ENCODE results near the gene NDFIP2. TPM values are rescaled to one million over a fixed set of nuclear protein-coding genes. Genes with fewer than 3 reads are reported as not detected.

Gene NDFIP2
- polyA plus RNA-seq, 1 of the 3 experiments (the other 2 are of a cell fraction) = 21.4 TPM

DNA sequence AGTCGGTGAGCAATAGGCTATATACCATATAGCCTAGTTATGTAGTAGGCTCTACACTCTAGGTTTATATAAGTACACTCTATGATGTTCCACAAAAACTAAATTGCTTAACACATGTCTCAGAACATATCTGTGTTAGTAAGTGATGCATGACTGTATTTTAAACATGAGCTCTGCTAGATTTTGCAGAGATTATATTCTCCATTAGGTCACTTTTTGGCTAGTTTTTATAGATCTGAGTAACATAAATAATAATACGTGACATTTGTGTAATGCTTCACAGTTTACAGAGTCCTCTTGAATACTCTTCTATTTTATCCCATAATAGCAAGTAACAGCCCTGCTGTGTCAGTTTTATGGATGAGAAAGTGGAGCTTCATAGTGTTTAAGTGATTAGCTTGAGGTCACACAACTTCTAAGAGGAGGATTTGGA is 47.8 kb downstream of the NDFIP2 start:
- no peak overlapping the region for H2AFZ ChIP-seq (ENCODE audit: low read depth)
- WGBS (ENCODE audit: low lambda C conversion rate) = 94% methylated on average over 2 of the region's 2 CpGs
- peaks cover 34 to 43% of the 10 kb centered on the region in 2 experiments for H3K36me3 ChIP-seq (replicated peaks in 1 of 2; ENCODE audit: control insufficient read depth in 1 of 2, insufficient read depth in 2 of 2, low read length in 1 of 2)
- no peaks in the 10 kb centered on the region for H3K9me2 ChIP-seq
- H3K4me2 ChIP-seq = no peak overlapping the region
- TF ChIP-seq MXI1 (IDR thresholded peaks at IDR 0.05; ENCODE audit: low read depth, low read length) = no peak
- TF ChIP-seq, protein P1, sequence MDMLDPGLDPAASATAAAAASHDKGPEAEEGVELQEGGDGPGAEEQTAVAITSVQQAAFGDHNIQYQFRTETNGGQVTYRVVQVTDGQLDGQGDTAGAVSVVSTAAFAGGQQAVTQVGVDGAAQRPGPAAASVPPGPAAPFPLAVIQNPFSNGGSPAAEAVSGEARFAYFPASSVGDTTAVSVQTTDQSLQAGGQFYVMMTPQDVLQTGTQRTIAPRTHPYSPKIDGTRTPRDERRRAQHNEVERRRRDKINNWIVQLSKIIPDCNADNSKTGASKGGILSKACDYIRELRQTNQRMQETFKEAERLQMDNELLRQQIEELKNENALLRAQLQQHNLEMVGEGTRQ (IDR thresholded peaks at IDR 0.05; ENCODE audit: borderline replicate concordance, low read depth, low read length) = no peak
- TF ChIP-seq NFIC (IDR thresholded peaks at IDR 0.05; ENCODE audit: borderline replicate concordance) = no peak
- TF ChIP-seq, protein P2, sequence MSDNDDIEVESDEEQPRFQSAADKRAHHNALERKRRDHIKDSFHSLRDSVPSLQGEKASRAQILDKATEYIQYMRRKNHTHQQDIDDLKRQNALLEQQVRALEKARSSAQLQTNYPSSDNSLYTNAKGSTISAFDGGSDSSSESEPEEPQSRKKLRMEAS (IDR thresholded peaks at IDR 0.05; ENCODE audit: low read depth) = no peak
- TF ChIP-seq, protein P3, sequence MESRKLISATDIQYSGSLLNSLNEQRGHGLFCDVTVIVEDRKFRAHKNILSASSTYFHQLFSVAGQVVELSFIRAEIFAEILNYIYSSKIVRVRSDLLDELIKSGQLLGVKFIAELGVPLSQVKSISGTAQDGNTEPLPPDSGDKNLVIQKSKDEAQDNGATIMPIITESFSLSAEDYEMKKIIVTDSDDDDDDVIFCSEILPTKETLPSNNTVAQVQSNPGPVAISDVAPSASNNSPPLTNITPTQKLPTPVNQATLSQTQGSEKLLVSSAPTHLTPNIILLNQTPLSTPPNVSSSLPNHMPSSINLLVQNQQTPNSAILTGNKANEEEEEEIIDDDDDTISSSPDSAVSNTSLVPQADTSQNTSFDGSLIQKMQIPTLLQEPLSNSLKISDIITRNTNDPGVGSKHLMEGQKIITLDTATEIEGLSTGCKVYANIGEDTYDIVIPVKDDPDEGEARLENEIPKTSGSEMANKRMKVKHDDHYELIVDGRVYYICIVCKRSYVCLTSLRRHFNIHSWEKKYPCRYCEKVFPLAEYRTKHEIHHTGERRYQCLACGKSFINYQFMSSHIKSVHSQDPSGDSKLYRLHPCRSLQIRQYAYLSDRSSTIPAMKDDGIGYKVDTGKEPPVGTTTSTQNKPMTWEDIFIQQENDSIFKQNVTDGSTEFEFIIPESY (IDR thresholded peaks at IDR 0.05; ENCODE audit: borderline replicate concordance, low read depth) = no peak
- TF ChIP-seq EP300 (IDR thresholded peaks at IDR 0.05; ENCODE audit: borderline replicate concordance in 1 of 2, low read depth in 1 of 2, low read length in 1 of 2) = no peak
- TF ChIP-seq FOXJ3 (CRISPR knock-in tag; IDR thresholded peaks at IDR 0.05) = no peak
- TF ChIP-seq SIN3A (IDR thresholded peaks at IDR 0.05; ENCODE audit: borderline replicate concordance, low read depth, low read length) = no peak
- no peak for TF ChIP-seq FOSL2 (IDR thresholded peaks at IDR 0.05; ENCODE audit: borderline replicate concordance, low read depth)
- TF ChIP-seq RXRA (IDR thresholded peaks at IDR 0.05; ENCODE audit: borderline replicate concordance, low read depth) = no peak
- TF ChIP-seq TAF1 (IDR thresholded peaks at IDR 0.05; ENCODE audit: borderline replicate concordance, low read depth, low read length) = no peak
- TF ChIP-seq GATA2 (CRISPR knock-in tag; IDR thresholded peaks at IDR 0.05) = no peak
- no peak for TF ChIP-seq ELF1 (IDR thresholded peaks at IDR 0.05)
- no peak for TF ChIP-seq SMC3 (IDR thresholded peaks at IDR 0.05; ENCODE audit: low read depth, low read length)
- TF ChIP-seq RFX5 (IDR thresholded peaks at IDR 0.05; ENCODE audit: low read length) = no peak
- H4K20me1 ChIP-seq (ENCODE audit: insufficient read depth) = no peaks in the 10 kb centered on the region
- H3K27ac ChIP-seq (ENCODE audit: low read depth in 2 of 2, low read length in 1 of 2) = no peak overlapping the region
- no peaks in the 10 kb centered on the region for H3K9me3 ChIP-seq
- peaks cover 11% of the 10 kb centered on the region for H3F3A ChIP-seq (replicated peaks; ENCODE audit: insufficient read depth)
- H3K9ac ChIP-seq = no peak overlapping the region
- H3K4me3 ChIP-seq (ENCODE audit: low read depth in 2 of 2, low read length in 1 of 2) = no peak overlapping the region
- H3K79me2 ChIP-seq (ENCODE audit: insufficient read depth) = 0 out of 2 replicates have a peak, but pooled peaks cover 4% of the 10 kb centered on the region
- DNase-seq = no peak
- ChIA-PET CTCF (interaction anchor here (1.0 to 2.6 kb wide), 4 partner anchors 14 to 105 kb away, joined by 3 to 16 read pairs (median 4); no protein-coding TSS in a partner anchor), POLR2A (no interaction called here)
- H3K4me1 ChIP-seq (ENCODE audit: control insufficient read depth in 1 of 2, insufficient read depth in 2 of 2, low read depth in 1 of 2, low read length in 1 of 2) = no peaks in the 10 kb centered on the region; a peak in 2 of 4 replicates
- H3K27me3 ChIP-seq (ENCODE audit: insufficient read depth) = no peaks in the 10 kb centered on the region
